GM21576 (cell line): Measurements from ENCODE around the gene DUSP16.
"Not testable (repeated sequence)": the region's sequence is repeated elsewhere in the genome, so short reads cannot be mapped to it uniquely, and the experiment has no call there.

ENCODE experiments used
- ATAC-seq: cut with Tn5 transposase; IDR thresholded peaks from one replicate; pipeline ENCODE4 v1.9.1; 2021; ENCODE audit warnings: mild to moderate bottlenecking, moderate library complexity; ENCODE audit not compliant: unreplicated experiment

Gene DUSP16

DNA sequence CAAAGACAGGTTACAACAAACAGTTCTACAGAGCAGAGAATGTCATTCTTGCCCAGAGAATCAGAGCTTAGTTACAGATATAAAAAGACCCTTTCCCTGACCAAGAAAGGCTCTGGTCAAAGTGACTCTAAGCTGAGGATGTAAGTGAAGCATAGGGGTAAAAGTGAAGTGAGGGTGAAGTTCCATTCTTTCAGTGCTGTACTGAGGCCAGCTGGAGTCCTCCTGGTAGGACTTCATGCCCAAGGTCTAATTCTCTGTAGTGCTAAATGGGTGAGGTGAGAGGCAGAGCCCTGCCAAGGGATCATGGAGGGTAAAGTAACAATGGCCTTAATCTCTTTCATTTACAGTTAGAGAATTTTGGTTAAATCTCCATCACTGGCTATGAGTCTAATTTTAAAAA, 38.5 kb downstream of the DUSP16 start:
- ATAC-seq: no peak

DNA sequence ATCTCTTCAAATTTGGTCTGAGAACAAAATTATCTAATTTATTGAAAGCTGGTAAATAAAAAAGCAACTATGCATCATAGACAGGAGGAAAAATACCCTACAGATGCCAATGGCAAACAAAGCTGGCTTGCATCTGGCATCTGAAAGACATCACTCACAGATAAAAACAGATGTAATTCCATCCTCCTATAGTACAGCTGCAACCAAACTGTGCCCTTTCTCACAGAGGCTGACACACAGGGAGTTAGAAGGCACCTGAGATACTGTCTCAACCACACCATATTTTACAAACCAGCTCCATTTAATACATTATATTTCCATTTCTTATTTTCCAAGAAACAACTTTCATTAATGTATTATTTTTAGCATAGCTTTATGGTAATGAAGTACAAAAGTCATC, 39.4 kb downstream of the DUSP16 start:
- ATAC-seq: no peak

DNA sequence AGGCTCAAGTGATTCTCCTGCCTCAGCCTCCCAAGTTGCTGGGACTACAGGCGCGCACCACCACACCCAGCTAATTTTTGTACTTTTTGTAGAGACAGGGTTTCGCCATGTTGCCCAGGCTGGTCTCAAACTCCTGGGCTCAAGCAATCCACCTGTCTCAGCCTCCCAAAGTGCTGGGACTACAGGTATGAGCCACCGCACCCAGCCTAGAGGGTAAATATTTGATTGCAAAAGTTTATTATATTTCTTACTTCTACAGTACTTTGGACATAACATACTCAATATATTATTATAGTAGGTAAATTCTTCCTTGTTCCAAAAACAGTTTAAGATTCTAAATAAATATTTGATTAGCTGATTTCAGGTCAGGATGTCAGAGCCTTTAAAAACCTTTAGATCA, 40.0 kb downstream of the DUSP16 start:
- not testable (repeated sequence) for ATAC-seq

DNA sequence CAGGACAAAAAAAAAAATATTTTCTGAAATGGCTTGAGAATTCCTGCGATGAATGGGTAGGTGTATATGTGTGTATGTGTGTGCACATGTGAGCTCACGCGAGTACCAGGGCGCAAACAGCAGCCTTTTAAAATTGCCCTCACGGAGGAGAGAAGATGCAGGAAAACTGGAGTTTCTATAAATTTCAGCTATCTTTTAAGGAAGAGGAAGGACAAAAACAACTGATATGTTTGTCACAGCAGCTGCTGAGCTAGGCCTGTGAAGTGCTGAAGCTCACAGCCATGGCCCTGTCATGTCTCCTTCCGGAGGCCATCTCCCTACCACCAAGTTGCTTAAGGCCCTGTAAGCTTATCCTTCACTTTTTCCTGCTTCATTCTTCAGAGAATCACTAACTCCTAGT, 40.8 kb downstream of the DUSP16 start:
- ATAC-seq: no peak

DNA sequence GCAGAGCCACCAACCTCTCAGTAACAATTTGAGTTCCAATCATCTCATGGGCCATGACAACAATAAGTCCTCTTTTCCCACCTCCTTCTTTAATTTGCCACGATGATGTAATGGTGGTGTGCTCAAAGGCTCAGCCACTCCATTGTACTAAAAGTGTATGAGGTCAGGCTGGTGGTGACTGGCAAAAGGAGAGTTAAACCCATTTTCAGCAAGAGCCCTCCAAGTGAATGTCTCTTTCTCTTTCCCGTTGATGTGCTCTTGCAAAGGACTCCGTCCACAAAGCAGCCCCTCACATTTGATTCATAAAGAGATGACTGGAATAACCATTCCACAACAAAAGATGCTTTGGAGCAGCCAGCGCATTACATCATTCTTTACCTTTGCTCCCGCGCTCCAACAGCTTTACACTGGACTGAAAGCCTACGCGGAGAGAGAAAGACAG, 41.6 kb downstream of the DUSP16 start:
- no peak for ATAC-seq

DNA sequence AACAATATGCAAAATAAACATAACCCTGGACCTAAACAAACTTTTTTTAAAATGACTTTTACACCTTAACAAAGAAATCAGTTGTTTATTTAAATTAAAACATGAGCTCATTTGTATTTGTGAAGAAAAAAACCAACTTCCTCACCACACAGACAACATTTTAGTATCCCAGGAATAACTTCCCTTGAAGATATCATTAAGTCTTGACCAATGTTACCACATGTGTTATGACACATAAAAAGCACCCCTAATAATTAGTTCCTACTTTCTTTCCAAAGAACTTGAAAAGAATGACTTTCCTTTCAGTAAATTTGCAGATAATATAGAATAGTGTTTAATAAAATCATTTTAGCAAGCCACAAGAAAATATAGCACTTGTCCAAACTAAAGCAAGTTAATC, 42.4 kb downstream of the DUSP16 start:
- ATAC-seq: no peak

DNA sequence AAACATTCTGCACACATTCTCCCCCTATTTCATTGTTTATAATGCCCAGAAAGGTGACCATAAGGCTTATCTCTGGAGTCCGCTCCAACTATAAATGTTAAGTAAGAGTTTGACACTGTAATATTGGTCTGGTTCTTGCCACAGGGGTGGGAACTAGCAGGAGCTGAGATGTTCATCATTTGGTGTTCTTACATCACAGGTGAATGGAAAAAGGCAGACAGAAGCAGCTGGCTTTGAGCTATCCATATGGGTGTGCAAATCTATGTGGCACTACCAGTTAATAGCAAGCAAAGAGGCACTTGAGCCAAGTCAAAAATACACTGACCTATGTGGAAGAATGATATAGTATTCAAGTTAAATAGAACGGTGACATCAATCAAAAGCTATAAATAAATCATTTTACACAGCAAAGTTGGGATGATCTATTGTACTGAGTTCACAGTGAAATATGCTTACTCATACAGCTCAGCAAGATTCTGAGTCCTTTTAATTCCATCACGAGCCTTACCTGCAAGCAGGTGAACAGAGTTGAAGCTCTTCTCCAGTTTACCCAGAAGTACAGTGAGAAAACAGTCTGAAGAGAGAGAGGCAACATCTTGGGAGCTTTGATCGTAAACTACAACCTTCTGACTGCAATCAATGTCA, 43.2 kb downstream of the DUSP16 start:
- no peak for ATAC-seq

DNA sequence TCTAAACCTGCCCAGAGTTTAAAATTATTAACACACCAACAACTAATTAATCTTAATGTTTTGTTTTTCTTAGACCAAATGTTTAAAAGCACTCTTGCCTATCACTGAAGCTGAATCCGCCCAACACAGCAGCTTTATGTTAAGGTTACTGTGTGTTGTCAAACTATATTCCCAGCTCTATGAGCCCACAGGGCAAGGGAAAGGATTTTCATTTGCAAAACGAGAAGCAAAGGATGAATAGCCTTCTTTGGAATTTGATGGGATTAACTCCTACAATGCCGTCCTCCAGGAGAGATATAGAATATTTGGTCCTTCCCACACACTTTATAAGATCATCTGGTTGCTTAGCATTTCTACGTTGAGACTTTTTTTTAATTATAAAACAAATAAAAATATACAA, 43.7 kb downstream of the DUSP16 start:
- ATAC-seq: no peak

DNA sequence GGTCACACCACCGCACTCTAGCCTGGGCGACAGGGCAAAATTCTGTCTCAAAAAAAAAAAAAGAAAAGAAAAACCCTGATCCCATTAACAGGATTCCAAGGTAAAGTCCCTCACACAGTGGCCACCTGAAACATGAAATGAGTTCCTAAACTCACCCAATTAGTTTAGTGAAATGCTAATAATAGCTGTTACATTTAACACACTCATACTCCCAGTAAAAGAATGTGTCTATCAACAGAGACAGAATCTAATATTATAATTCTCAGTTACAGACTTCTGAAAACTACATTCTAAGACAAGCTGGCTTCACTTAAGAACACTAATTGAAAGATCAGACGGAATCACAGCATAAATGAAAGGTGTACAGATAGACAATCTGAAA, 44.2 kb downstream of the DUSP16 start:
- no peak for ATAC-seq

DNA sequence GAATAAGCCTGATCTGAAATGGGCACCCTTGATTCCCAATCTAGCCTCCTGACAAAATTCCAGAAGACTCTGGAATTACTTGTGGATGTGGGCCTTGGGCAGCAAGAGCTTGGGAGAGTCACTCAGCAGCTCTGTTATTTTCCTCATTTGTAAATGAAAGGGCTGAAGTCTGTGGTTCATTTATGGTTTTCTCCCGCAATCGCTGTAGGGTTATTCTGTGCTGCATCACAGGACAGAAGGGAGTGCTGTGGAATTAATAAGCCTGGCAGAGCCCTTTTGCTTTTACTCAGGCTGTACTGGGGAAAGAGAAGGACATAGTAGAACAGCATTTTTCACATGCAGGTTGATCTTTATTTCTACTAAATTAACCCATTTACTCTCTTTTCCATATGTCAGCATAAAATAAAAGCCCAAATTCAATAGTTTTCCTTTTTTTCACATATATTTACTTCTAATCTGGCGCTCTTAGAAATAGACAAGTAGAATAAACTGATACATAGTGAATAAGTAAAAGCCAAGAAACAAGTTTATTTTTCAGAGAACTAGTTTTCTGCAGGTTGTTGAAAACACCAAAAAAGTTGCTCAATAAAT, 49.2 kb downstream of the DUSP16 start:
- ATAC-seq: no peak

DNA sequence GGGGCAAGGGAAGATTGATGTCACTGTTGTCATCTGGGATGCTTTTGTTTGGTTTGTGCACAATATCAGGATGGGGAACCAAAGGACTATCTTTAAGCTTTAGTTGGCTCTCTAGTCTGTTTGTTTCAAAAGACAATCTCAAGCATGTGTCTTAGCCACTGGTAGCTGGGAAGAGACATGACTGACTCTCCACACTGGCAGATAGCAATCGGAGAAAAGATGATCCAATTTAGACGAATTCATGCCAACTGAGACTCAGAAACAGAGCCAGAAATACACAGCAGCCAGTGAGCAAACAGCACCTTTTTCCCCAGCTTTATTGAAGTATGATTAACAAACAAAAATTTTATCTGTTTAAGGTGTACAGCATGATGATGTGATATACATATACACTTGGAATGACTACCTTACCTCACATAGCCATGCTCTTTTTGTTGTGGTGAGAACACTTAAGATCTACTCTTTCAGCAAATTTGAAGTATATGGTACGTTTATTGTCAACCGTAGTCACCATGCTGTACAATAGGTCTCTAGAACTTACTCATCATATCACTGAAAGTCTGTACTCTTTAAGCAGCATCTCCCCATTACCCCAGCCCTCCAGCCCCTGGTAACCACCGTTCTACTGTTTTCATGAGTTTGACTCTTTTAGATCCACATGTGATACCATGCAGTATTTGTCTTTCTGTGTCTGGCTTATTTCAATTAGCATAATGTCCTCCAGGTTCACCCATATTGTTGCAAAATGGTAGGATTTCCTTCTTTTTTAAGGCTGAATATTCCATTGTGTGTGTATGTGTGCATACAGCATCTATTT, 50.6 kb downstream of the DUSP16 start:
- no peak for ATAC-seq

DNA sequence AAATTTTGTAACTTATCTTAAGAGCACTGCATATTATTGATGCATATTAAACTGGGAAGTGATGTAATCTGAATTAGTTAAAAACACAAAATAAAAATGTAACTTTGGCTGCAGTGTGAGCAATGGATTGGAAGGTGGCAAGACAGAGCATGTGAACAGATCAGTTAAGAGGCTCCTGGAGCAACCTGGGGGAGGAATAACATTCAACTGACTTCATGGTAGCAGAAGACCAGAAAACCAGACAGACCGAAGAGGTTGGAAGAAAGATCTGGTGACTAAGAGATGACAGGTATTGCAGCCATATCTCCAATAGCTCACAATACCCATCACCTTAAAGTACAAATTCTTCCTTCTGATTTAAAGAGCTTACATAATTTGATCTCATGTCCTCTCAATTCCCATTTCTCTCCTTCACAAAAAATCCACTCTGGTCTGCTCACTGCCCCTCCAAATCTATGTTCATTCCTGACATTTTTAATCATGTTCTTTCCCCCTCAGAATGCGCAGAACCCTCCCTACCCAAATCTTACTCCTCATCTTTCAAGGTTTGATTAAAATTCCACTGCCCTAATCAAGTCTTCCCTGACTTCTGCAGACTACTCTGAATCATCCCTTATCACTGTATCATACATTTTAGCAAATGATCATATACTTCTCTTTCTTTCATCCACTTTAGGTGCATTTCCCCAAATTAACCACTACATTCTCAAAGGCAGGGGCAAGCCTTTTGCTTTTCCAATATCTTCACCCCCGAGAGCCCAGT, 51.5 kb downstream of the DUSP16 start:
- no peak for ATAC-seq

DNA sequence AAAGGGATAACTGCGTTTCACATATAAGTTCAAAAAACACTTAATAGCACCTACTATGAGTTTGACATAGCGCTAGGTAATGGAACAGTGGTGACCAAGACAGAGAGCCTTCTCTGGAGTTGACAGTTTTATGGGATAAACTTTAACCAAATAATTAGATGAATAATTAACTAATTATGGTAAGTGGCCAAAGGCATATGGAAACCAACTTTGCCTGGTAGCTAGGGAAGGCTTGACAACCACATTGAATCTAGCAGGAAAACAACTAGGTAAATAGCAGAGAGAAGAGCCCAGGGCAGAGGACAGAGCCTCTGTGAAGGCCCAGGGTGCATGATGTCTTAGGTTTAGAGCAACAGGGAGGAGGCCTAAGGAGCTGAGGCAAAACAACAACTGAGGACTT, 52.1 kb downstream of the DUSP16 start:
- no peak for ATAC-seq

DNA sequence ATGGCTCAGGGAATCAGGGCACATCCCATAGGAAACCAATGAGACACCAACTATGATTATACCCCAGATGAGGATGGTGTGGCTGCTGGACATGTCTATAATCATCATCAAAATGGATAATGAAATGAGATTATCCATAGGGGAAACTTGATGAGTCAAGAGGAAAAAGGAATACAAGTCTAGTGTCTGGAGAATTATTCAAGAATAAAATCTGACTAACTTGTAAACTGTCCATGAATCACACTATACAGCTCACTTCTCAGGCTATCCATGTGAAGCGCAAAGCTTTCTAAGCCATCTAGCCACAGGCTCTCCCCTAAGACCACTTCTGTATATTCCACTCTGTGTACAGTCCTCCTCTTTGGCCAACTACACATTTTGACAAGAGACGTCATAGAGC, 52.5 kb downstream of the DUSP16 start:
- ATAC-seq: no peak

DNA sequence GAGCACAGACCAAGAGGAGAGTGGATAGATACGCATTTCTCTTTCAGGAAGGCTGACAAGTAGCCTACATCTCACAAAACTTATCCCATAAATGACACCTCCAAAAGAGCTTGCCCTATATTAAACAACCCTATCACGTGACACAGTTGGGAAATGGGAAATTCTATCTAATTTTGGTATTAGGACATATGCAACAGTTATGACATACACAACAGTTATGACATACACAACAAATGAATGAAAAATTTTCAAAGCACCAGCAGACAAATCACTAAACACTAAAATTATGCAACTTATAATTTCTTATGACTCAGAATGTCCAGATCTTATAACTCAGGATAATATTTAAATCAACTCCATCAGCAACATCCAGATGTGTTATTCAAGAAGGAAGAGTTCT, 54.1 kb downstream of the DUSP16 start:
- no peak for ATAC-seq

DNA sequence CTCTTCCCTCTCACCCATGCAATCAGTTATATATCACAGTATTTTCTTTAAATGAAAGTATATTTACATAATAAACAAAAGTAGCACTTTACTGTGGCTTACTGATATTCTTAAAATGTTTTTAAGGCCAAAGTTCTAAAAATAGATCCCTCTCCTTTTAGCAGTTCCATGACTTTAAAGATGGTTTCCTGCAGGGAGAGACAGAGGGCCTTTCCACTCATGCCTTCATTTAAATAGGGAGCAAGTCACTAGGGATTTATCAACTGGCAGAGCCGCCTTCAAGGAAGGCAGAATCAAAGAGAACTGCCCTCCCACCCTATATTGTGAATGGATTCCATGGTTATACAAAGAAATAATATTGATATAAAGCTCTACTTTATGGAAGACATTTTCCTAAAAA, 55.5 kb downstream of the DUSP16 start:
- no peak for ATAC-seq

DNA sequence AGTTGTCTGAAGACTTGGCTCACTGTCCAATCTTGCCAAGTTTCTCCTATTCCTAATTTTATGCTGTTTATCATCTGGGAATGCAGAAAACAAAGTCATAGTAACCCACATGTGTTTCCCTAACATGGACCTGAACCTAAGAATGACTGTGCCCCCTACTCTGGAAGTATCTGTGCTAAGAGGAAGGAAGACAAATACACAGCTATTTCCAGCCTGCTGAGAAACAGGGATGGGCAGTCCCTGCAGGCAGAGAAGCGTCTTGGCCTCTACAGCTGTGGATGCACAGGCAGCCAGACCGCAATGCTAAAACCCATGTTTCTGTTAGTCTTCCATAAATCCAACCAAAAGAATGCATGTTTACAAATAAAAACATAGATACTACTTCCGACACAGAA, 56.2 kb downstream of the DUSP16 start:
- ATAC-seq: no peak

DNA sequence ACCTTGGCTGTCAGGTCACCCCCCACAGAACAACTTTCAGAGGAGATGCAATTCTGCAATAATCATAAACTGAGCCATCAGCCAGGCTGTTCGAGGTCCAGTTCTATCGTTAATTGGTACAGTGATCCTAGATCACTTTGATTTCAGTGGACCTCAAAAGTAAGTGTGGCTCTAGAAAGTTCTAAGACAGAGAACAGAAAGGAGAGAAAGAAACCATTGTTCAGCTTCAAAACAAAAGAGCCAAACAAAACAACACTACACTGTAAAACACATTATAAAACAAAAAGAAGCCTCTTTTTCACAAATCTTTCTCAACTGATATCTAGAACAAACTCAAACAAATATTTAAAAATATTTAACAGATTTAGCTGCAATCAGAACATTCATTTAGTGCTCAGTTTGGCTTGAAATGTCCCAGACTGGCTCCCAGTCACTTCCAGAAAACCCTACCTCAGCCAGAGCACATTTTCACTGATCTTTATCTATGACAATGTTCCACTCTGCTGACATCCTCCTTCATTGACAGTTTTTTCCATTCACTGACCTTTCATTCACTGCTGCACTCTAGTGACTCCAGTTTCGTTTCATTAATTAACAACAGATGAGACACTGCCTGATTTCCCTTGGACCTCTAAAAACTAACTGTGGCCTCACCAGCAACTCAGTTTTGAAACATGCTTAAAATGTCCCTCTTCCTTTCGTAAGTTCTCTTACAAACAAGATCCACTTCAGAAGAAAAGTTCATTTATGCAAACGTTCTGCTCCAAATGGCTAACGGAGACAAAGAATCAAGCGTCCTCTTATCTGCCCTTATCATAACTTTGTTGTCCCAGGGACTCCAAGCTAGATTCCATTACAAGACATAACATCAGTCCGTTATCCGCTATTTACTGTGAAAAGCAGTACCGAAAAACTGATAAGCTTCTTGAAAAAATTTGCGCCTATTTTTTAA, 56.8 kb downstream of the DUSP16 start:
- ATAC-seq: peak; percentile 89

DNA sequence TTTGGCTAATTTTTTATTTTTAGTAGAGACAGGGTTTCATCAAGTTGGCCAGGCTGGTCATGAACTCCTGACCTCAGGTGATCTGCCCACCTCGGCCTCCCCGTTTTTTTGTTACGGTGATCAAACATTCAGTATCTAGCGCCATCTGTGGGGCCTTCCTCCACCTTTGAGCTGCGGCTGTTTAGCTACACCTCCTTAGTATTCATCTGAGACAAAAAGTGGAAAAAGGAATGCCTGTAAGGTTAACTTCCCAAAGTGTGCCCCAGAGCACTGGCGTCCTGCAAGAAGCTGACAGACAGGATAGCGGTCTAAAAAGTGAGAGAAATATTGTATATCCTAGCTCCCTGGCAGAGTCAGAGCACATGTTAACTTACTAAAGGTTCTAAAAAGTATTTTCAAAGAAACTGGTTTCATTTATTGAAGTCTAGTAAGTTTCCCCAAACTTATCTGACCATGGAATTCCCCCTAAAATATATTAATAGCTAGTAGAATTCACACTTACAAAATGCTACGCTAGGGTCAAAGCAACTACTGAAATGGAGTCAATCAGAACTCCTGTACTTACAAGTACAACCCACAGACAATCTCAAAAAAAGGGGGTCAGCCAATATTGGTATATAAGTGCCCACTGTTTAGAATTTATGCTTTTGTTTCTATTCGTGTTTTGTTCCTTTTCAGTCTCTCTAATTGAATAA, 59.1 kb downstream of the DUSP16 start:
- ATAC-seq: no peak

DNA sequence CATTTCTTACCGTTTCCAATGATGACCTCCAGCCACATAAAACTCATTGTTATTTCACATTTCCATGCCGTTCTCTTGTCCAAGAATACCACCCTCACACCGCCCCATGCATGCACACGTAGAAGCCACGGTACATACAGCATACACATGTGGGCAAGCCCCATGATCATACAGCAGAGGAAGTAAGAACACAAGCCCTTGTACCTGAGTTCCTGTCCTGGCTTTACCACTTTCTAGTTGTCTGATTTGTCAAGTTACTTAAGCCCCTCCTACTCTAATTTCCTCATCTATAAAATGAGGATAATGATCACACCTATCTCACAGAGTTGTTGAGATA, 59.9 kb downstream of the DUSP16 start:
- no peak for ATAC-seq
